GM12875 (cell line): ENCODE results near the gene CRLF1.

ENCODE experiments used
- H3K4me3 ChIP-seq: one replicate; pipeline ENCODE4 v1.5.1; 2011; ENCODE audit warnings: low read depth, low read length, control low read depth
- CTCF ChIP-seq: IDR thresholded peaks from 2 replicates; pipeline ENCODE4 v1.5.1; 2011; ENCODE audit warnings: low read depth, mild to moderate bottlenecking, control low read depth, inconsistent platforms, low read length, moderate library complexity, borderline replicate concordance; ENCODE audit not compliant: insufficient read depth

Gene CRLF1

GRCh38 chr19:18636183-18636968, 29.8 kb upstream of the CRLF1 start:
- H3K4me3 ChIP-seq = peak overlapping the region; percentile 92
- TF ChIP-seq CTCF = no peak

GRCh38 chr19:18635831-18636182, 29.2 kb upstream of the CRLF1 start:
- no peak overlapping the region for H3K4me3 ChIP-seq
- no peak for TF ChIP-seq CTCF

- TF ChIP-seq CTCF = no peak
- H3K4me3 ChIP-seq = no peak overlapping the region
Measured at GRCh38 chr19:18634612-18635297, 28.2 kb upstream of the CRLF1 start.

GRCh38 chr19:18633321-18633720, 26.7 kb upstream of the CRLF1 start:
- H3K4me3 ChIP-seq = no peak overlapping the region
- no peak for TF ChIP-seq CTCF

- no peak for TF ChIP-seq CTCF
- no peak overlapping the region for H3K4me3 ChIP-seq
Measured at GRCh38 chr19:18629166-18630088, 22.8 kb upstream of the CRLF1 start.

- no peak overlapping the region for H3K4me3 ChIP-seq
- no peak for TF ChIP-seq CTCF
Measured at GRCh38 chr19:18626906-18627305, 20.3 kb upstream of the CRLF1 start.

- no peak for TF ChIP-seq CTCF
- no peak overlapping the region for H3K4me3 ChIP-seq
Measured at GRCh38 chr19:18620902-18621301, 14.3 kb upstream of the CRLF1 start.
